DOHH2 (cell line): ENCODE results near the gene CCDC88B.

Experiments used
- CTCF ChIP-seq: fragments of 200-600 bp; sonication (generic); IDR thresholded peaks from one replicate; pipeline ENCODE4 v1.5.1; 2014; ENCODE audit warnings: antibody characterized with exemption, mild to moderate bottlenecking, low read depth, low read length; ENCODE audit not compliant: poor library complexity, severe bottlenecking
- EZH2phosphoT487 ChIP-seq: fragments of 200-600 bp; sonication (generic); IDR thresholded peaks from 2 replicates; pipeline ENCODE4 v1.6.1; 2017; ENCODE audit warnings: borderline replicate concordance, mild to moderate bottlenecking, antibody characterized with exemption, low read length, moderate library complexity, mixed read lengths

DNA sequence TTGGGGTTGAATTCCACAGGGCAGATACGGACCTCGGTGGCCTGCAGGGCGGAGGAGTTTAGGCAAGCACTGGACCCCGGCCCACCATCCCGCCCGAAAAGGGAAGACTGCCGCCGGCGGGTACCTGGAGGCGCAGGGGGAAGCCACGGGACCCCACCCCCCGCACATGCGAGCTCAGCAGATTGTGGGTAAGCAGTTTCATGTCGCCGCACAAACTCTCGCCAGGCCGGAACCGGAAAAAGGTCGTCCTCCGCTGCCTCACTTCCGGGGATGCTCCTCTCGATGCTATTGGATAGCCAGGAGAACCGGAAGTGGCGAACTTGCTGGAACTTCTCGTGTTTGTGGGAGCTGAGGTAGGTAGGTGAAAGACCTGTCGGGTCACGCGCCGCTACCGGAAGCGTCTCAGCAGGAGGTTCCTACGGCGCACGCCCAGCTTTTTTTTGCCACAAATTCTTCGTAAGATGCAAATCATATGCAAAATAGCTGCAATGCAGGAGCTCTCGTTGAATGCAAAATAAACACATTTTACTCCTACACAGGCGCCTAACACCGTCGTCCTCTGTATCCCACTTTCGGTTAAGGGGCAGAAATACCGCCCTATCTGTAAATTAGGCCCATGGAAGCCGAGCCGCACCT, 22.6 kb upstream of the CCDC88B start, which contains the start of gene TRMT112:
- TF ChIP-seq CTCF (no peak), EZH2phosphoT487 (no peak)
